AG09319 (cell line): Measurements from ENCODE around the gene PRKAR2B.
"Not testable (repeated sequence)": the region's sequence is repeated elsewhere in the genome, so short reads cannot be mapped to it uniquely, and the experiment has no call there.

ENCODE experiments used
- DNase-seq: peaks from one replicate; pipeline ENCODE4 v3.0.0-alpha.2; 2010; ENCODE audit warnings: low read depth; ENCODE audit errors: extremely low read depth
- TF ChIP-seq, protein P1 (sequence below): IDR thresholded peaks from 2 replicates; pipeline ENCODE4 v1.5.1; 2011; ENCODE audit warnings: low read depth, mild to moderate bottlenecking, inconsistent platforms, low read length, moderate library complexity

The PRKAR2B gene

GRCh38 chr7:107049971-107050532 lies 5.5 kb downstream of the PRKAR2B start:
- DNase-seq = no peak
- TF ChIP-seq, protein P1, sequence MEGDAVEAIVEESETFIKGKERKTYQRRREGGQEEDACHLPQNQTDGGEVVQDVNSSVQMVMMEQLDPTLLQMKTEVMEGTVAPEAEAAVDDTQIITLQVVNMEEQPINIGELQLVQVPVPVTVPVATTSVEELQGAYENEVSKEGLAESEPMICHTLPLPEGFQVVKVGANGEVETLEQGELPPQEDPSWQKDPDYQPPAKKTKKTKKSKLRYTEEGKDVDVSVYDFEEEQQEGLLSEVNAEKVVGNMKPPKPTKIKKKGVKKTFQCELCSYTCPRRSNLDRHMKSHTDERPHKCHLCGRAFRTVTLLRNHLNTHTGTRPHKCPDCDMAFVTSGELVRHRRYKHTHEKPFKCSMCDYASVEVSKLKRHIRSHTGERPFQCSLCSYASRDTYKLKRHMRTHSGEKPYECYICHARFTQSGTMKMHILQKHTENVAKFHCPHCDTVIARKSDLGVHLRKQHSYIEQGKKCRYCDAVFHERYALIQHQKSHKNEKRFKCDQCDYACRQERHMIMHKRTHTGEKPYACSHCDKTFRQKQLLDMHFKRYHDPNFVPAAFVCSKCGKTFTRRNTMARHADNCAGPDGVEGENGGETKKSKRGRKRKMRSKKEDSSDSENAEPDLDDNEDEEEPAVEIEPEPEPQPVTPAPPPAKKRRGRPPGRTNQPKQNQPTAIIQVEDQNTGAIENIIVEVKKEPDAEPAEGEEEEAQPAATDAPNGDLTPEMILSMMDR = no peak

DNA sequence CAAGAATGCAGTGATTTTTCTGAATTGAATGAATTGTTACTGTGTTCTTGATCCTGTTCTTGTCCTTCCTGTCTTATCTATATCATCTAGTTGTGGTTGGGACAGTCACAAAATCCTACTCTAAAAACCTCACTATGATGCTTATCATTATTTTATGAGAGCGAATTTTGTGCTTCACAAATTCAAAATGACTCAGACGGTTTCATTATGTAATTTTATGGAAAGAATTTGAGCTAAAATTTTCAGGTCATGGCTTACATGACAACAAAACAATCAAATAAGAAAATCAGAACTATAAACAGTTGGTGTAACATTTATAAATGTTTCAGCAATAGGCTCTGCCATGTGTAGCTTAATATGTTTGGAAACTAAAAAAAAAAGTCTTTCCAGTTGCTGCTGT lies 6.9 kb downstream of the PRKAR2B start:
- DNase-seq = no peak
- TF ChIP-seq, protein P1 = no peak

GRCh38 chr7:107054965-107055364 lies 10.5 kb downstream of the PRKAR2B start:
- not testable (repeated sequence) for DNase-seq

GRCh38 chr7:107056058-107056457 lies 11.6 kb downstream of the PRKAR2B start:
- DNase-seq = not testable (repeated sequence)

GRCh38 chr7:107056728-107057473 lies 12.4 kb downstream of the PRKAR2B start:
- DNase-seq = no peak
- TF ChIP-seq, protein P1 = no peak

DNA sequence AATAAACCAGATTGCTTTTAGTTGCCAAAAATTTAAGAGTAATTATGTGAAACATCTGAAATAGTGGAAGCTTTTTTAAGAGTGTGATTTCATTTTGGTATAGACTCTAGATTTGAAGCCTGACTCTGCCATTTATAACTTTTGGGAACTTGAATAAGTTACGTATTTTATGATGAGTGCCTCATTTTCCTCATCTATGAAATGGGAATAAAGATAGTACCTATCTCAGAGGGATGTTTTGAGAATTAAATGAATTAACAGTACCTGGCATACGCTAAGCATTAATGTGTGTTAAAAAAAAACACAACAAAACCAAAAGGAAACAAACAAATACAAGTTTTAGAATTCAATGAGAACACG lies 12.9 kb downstream of the PRKAR2B start:
- TF ChIP-seq, protein P1 = no peak
- no peak for DNase-seq

- TF ChIP-seq, protein P1 = no peak
- no peak for DNase-seq
These were observed 15.0 kb downstream of the PRKAR2B start for GRCh38 chr7:107059468-107059867.

DNA sequence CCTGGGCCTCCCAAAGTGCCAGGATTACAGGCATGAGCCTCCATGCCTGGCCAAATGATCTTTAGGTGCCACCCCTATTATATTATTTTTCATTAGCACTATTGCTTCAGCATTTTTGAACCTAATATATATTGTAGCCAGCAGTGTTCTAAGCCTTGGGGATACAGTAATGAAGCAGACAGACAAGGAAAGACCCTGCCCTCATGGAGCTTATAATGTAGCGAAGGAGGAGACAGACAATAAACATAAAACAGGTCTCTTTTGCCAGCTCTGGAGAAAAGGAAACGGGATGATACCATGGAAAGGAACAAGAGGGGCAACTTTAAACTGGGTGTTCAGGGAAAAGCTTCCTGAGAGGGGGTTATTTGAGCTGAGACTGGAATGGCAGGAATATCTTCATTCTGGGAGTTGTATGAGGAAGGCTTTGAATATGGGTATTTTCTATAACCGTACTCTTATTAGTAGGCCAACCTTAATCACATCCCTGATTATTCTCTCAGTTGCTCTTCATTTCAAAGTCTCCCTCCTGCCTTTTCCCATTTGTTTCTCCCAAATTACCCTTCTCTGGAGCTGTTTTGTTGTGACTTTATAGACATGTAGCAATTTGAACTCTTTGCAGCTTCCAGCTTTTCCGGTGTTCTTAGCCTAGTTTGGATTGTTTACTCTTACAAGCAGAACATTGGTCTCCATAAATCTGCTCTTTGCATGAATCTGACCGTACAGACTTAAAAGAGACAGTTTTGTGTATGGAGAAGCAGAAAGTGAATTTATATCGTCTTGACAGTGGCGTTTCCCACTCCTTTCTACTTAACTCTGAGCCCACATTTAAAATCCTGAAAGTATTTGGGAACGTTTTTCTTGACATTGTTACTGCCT lies 19.0 kb downstream of the PRKAR2B start:
- no peak for DNase-seq
- TF ChIP-seq, protein P1 = no peak
